ELF-1 (cell line): Measurements from ENCODE around the gene RSPH10B2.
"Not testable (repeated sequence)": the region's sequence is repeated elsewhere in the genome, so short reads cannot be mapped to it uniquely, and the experiment has no call there.

Experiments
- DNase-seq: peaks from one replicate; pipeline ENCODE4 v3.0.0-alpha.2; 2016; ENCODE audit warnings: low read depth, low spot score

RSPH10B2 gene

GRCh38 chr7:6842278-6842921, 88.5 kb downstream of the RSPH10B2 start:
- DNase-seq = peak; percentile 32

DNA sequence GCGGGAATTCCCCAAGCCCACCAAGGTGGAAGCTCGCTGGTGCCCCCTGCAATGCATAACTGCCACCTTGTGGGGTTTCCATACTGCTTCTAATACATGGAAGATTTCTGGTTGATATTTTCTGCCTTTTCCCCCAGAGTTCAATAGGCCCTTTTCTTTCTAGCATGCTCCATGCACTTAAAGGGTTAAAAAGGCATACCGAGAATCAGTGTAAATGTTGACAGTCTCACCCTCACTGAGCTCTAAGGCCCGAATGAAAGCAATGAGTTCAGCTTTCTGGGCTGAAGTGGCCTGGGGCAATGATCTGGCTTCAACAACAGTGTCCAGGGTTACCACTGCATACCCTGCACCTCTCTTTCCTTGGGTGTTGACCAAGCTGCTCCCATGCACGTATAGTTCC, 89.2 kb downstream of the RSPH10B2 start:
- DNase-seq = peak; percentile 18

DNA sequence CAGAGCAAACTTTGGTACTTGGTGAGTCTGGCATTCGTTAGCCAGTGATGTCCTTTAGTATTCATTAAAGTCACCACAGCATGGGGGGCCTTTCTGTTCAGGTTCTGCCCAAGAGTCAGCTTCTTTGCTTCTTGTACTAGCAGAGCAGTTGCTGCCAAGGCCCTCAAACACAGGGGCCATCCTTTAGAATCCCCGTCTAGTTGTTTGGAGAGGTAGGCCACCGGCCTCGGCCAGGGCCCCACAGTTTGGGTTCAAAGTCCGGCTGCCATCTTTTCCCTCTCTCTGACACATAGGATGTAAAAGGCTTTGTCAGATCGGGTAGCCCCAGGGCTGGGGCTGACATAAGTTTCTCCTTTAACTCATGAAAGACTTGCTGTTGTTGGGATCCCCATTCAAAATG, 89.8 kb downstream of the RSPH10B2 start:
- not testable (repeated sequence) for DNase-seq

DNA sequence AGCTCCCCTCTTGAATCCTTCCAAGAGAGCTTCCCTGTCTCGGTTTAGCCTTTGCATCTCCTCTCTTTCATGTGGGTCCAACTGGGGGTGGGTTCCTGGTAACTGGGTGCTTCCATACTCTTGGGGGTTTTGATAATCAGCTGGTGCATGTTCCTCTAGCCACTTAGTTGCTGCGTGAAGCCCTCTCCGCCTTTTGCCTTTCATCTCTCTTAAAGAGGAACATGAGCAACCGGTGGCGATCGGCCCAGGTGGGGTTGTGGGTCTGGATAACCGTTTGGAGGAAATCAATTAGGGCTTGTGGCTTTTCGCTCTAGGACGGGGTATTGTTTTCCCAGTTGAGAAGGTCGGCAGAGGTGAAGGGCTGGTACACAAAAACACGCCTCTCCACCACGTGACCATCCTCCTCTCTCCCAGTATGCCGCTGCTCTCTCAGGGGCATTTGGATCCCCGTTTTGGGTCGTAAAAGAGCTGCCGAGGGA, 92.1 kb downstream of the RSPH10B2 start:
- not testable (repeated sequence) for DNase-seq

GRCh38 chr7:6847751-6848150, 93.8 kb downstream of the RSPH10B2 start:
- not testable (repeated sequence) for DNase-seq
